Activated T-cell treated with anti-CD3 and anti-CD28 coated beads, Interleukin-2, amount 50 U/mL, for 1 hour (primary cell): Measurements from ENCODE around the gene XXYLT1.
"Not testable (repeated sequence)": the region's sequence is repeated elsewhere in the genome, so short reads cannot be mapped to it uniquely, and the experiment has no call there.

Source experiments
- DNase-seq: peaks from one replicate; pipeline ENCODE4 v3.0.0-alpha.2; 2020

Gene XXYLT1

DNA sequence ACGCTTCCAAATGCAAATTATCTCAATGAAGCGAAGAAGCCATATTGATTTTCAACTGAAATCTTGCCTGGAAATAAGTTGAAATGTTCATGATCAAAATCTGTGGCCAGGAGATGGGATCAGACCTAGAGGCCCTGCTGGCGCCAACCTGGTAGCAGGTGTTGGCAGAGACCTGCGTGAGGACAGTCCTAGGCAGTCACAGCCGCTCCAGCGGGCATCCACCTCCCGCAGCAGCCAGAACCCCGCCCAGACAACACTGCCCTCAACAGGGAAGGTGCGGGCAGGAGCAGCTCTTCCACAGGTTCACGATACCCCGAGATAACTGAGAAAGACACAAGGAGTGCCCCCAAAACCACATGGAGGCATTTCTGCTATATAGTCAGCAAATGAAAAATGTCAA is 145.3 kb downstream of the XXYLT1 start:
- DNase-seq: no peak

GRCh38 chr3:195124378-195124992 is 146.5 kb downstream of the XXYLT1 start:
- no peak for DNase-seq

DNA sequence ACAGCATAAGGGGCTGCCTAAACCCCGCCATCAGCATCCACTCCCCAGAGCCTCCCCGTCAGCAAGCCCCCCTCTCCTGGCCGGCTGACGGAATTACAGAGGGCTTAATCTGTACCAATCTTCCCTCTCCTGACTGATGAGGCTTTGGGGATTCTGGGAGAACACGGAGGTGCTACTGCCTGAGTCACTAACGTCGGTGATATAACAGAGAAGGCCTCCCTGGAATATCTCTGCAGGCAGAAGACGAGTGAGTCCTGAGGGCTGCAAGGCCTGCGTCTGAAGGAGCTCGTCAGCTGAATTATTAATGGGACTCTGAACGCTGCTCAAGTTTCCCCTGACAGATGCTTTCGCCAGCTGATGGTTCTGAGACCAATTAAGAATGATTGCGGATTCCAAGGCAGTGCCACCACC is 147.7 kb downstream of the XXYLT1 start:
- DNase-seq: no peak

DNA sequence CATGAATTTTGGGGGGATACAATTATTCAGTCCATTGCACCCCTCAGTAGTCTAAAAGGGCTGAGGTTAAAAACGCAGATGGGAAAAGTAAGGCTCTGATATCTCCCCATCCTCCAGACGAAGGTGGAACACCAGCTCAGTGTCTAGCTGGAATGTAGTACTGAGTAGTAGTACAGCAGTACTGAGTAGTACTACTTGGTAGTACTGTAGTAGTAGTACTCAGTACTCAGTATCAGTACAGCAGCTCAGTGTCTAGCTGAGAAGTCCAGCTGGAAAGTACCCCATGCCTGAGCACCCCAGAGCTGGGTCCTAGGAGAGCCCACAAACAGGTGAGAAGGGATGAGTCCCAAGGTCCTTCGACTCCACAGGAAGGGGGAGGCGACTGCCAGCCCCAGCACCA is 148.7 kb downstream of the XXYLT1 start:
- DNase-seq: no peak

DNA sequence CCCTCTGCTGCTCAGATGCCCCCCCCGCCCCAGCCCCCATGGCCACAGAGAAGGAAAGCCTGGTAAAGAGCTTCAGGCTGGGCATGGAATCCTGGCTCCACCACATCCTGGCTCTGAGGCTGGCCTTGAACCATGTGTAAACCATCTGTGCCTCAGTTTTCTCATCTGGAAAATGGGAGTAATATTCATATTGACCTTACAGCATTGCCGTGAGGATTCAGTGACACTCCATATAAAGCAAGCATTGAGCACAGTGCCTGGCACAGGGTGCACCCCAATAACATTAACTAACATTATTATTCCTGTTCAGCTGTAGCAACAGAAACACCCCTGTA is 150.7 kb downstream of the XXYLT1 start:
- DNase-seq: no peak

DNA sequence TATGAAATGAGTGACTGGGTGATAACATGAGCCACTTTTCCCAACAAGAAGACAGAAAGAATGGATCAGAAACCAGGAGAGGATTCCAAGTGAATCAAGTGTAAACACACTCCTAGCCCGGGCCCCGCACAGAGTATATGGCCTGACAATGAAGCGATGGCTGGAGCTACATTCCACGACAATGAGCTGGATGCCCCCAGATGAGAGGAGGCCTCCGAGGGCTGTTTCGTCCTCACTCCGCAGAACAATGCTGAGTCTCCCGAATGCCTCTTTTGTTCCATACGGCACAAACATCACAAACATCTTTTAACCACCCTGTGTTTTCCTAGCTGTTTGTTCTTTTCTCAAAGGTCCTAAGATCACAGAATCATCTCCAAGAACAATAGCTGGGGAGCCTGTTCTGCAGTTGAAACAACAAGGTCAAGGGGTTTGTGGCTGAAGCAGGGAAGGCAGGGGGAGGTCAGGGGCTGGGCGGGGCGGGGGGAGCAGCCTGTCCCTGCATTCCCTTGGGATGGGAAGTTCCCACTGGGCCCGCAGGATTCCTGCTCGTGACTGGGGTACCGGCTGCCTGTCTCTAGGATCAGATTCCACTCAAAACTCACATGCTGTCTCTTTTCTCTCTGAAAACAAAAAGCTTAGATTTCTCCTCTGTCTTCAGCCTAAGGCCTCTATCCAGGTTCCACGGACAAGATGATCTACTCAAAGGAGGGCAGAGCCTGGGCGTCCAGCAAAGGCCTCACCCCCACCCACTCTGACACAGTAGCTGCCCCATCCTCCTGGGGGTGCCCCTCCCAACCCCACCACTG is 151.3 kb downstream of the XXYLT1 start:
- no peak for DNase-seq

GRCh38 chr3:195118671-195119070 is 152.3 kb downstream of the XXYLT1 start:
- DNase-seq: no peak

GRCh38 chr3:195117978-195118581 is 152.9 kb downstream of the XXYLT1 start:
- DNase-seq: no peak

DNA sequence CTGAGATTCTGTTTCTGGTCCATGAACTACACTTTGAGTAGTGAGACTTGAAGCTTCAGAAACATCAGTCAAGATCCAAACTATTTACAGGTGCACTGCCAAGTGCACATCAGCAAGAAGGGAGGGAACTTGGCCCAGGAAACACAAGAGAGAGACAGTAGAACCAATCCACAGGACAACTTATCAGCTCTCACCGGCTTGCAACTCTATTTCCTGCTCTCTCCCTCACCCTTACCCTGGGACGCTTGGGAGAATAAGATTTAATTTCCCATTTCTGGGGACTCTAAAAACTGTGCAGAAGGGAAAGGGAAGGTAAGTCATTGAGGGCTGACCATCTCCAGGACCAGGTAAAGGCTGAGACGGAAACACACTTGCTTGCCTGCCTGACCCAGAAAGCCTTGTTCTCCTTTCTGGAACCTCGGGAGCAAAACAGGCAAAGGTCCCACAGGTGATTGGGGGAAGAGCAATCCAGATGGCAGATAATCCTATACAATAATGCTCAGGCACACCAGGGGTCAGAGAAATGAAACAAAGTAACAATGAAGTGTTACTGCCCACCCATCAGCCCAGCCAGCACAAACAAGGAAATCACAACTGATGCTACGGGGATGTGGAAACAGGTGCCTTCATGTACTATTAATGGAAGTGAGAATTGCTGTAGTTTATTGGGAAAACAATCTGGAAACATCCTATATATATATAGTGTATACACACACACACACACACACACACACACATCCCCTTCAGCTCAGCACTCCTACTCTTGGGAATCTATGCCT is 154.4 kb downstream of the XXYLT1 start:
- DNase-seq: no peak

DNA sequence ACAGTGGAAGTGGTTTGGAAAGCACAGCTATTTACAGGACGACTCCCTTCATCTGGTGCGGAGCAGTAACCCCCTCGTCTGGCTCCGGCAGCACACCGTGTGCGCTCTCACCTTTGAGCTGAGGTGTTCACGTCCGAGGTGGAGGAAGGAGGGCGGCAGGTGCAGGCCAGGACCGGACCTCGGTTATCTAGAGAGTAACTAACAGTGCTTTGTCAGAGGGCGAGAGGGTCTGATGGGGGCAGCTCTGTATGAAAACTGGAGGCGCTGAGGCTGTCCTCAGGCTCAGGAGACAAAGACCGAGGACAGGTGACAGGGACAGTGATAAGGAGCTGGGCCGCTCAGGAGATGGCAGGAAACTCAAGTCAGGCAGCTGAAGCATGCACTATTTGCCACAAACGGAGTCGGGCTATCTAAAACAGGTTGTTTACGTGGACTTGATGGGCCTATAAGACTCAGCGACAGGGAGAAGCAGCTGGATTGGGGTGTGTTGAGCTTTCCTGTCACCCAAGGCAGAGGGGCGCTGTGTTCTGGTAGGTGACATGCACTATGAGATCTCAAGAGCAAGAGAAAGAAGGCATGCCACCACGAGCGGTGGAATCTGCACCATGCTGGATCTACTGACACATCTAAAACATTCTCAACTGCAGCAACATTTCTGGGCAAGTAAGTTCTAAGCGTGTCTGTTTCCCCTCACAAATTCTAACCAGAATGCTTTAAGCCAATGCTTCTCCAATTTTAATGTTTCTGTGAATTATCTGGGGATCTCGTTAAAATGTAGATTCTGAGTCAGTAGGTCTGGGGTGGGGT is 155.2 kb downstream of the XXYLT1 start:
- DNase-seq: no peak

- DNase-seq: no peak
Observed at GRCh38 chr3:195114786-195115599, 156.0 kb downstream of the XXYLT1 start.

DNA sequence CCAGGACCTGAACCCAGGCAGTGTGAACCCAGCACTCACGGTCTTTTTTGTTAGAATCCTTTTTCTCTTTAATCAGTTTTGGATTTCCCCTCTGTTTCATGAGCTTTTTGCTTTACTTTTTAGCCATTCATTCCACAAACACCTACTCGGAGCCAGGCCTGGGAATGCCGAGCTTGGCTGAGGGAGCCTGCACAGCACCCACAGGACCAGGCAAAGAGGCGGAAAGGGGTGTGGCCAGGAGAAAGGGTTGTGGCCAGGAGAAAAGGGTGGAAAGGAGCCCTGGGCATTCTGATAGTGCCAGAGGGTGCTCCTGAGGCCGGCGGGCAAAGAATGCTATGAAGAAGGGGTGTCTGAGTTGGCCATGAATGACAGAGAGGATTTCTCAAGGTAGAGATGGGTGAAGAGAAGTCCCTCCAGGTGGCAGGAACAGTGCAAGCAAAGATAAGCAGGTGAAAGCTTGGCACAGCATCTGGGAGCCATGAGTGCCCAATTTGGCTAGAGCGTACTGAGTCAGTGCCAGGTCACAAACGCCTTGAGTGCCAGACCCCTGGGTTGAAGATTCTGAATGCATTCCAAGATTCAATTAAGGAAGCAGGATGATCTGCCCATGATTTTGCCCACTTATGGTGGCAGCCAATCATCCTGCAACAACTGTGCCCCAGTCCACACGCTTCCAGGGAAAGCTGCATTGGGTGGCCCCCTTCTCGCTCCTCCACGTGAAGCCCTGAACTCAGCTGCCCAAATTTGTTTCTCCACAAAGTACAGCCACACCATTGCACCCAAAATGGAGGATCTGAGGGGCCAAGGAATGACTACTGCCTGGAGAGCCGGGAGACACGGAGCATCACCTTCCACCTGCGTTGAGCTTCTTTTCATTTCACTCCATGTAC is 157.2 kb downstream of the XXYLT1 start:
- DNase-seq: no peak

DNA sequence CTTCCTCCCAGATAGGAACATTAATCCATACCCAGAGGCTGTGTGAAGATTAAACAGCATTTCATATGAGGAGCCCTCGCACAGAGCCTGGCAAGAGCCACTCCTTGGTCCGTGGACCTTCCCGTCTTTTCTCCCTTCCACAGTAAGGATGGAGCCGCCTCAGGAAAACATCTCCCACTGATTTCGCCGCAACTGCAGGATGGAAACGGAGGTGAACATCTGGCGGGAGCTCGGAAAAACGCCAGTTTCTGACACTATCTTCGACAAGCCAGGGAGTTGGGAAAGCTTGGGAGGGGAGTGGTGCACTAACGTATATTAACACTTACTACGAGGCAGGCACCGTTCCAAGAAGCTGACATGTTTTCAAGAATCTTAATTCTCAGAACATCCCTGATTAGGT is 157.9 kb downstream of the XXYLT1 start:
- no peak for DNase-seq

DNA sequence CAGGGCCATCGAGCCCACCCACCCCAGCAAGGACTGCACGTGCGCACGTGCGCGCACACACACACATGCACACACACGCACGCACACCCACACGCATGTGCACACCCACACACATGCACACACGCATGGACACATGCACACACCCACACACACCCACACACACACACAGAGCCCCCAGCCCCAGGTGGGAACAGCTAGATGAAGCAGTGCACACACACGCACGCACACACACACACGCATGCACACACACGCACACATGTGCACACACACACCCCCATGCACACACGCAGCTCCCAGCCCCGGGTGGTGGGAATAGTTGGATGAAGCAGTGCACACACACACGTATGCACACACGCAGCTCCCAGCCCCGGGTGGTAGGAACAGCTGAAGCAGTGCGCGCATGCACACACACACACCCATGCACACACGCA is 158.6 kb downstream of the XXYLT1 start:
- no peak for DNase-seq

GRCh38 chr3:195111766-195112165 is 159.2 kb downstream of the XXYLT1 start:
- no peak for DNase-seq

DNA sequence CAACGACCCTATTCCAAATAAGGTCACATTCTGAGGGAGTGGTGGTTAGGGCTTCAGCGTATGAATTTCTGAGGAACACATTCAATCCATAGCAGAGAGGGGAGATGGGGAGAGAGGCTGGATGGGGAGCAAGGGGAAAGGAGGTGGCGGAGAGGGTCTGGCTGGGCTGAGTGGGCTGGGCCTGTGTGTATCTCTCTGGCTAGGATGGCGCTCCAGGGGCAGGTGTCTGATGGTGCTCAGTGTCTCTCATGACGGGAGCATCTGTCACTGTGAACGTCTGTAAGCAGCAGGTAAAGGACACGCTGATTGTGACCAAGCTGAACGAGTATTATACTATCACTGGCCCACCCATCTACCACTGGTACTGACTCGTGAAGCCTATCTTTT is 159.6 kb downstream of the XXYLT1 start:
- DNase-seq: no peak

- no peak for DNase-seq
Observed at GRCh38 chr3:195110647-195111318, 160.2 kb downstream of the XXYLT1 start.

DNA sequence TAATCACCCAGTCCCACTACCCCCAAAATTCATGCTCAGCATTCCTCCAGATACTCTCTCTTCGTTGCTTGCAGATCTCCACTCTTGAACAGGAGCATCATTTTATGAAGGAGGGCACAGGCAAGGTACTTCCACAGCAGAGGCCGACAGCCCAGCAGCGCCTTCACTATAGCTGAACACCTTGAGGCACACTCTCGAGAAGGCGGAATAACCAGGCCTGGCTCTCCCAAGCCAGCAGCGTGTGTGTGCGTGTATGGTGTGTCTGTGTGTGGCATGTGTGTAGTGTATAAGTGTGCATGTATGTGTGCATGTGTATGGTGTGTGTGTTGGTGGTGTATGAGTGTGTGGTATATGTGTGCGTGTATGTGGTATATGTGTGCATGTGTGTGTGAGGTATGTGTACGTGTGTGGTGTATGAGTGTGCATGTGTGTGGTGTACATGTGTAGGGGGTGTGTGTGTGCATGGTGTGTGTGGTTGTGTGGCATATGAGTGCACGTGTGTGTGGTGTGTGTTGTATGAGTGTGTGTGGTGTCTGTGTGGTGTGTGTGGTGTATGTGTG is 161.8 kb downstream of the XXYLT1 start:
- DNase-seq: no peak

DNA sequence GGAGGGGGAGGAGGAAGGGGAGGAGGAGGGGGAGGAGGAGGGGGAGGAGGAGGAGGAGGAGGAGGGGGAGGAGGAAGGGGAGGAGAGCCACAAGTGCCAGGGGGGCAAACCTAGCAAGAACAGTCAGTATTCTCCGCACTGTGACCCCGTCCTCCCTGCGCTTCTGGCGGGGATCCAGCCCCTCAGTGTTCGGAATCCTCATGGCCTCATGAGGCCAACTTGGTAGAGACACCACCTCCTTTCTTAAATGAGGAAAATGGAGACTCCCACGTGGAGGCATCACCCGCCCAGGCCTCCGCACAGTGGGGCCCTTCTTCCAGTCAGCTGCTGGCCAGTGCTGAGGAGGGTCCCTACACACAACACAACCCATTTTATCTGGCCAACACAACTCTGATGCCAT is 163.4 kb downstream of the XXYLT1 start:
- no peak for DNase-seq

GRCh38 chr3:195107031-195107430 is 163.9 kb downstream of the XXYLT1 start:
- DNase-seq: not testable (repeated sequence)
